T-cell (primary cell): Measurements from ENCODE around the gene MAL. TPM values are rescaled to one million over a fixed set of nuclear protein-coding genes. Genes with fewer than 3 reads are reported as not detected.

ENCODE experiments used
- ATAC-seq, 4 experiments: fragments of 200-7000 bp in 3 of 4; fragments of 150-1000 bp in 1 of 4; cut with Tn5 transposase; replicated peaks in 1 of 4; 1 replicate in 3 of 4; 2 replicates in 1 of 4; pipeline ENCODE4 v1.10.0; 2021; ENCODE audit warnings: moderate library complexity in 3 of 4, mild to moderate bottlenecking in 2 of 4, moderate number of reproducible peaks in 1 of 4
- CTCF ChIA-PET, 2 donors: fragments of 300-600 bp; sonication (Branson Sonifier 250); formaldehyde crosslinking; loops; one replicate each; lab custom pipeline; 2022; ENCODE audit warnings: antibody characterized with exemption in 2 of 2; lab: Charles Lee
- POLR2A ChIA-PET, 2 donors: fragments of 300-600 bp; sonication (Branson Sonifier 250); formaldehyde crosslinking; loops; one replicate each; lab custom pipeline; 2022; ENCODE audit warnings: antibody characterized with exemption in 2 of 2; lab: Charles Lee
- DNase-seq, 35 experiments: peaks; one replicate each; pipeline versions ENCODE4 v3.0.0 to v3.0.0-alpha.2; 2013 to 2023
- H3K27ac ChIP-seq: one replicate; pipeline ENCODE4 v1.5.1; 2013; ENCODE audit warnings: low read length
- H3K27me3 ChIP-seq, 2 experiments: replicated peaks in 1 of 2; 1 replicate in 1 of 2; 2 replicates in 1 of 2; pipeline versions ENCODE4 v1.6.1 to v1.7.0; 2013; ENCODE audit warnings: low read length in 1 of 2, mixed read lengths in 1 of 2; ENCODE audit not compliant: control insufficient read depth in 2 of 2, insufficient read depth in 2 of 2; ENCODE audit errors: extremely low read depth in 1 of 2
- H3K36me3 ChIP-seq, 2 donors: 1 replicate in 1 of 2; 2 replicates in 1 of 2; pipeline versions ENCODE4 v1.6.1 to v1.7.0; 2013; ENCODE audit warnings: low read length in 1 of 2; ENCODE audit not compliant: control insufficient read depth in 2 of 2, insufficient read depth in 1 of 2; ENCODE audit errors: extremely low read depth in 1 of 2
- H3K4me1 ChIP-seq, 2 experiments: 1 replicate in 1 of 2; 2 replicates in 1 of 2; pipeline versions ENCODE4 v1.6.1 to v1.7.0; 2013; ENCODE audit warnings: low read length in 2 of 2, mixed read lengths in 1 of 2; ENCODE audit not compliant: insufficient read depth in 2 of 2, control insufficient read depth in 1 of 2; ENCODE audit errors: extremely low read depth in 1 of 2
- H3K4me3 ChIP-seq, 2 donors: 1 replicate in 1 of 2; 2 replicates in 1 of 2; pipeline versions ENCODE4 v1.5.1 to v1.7.0; 2013; ENCODE audit warnings: mild to moderate bottlenecking in 2 of 2, low read length in 1 of 2, moderate library complexity in 1 of 2; ENCODE audit not compliant: control insufficient read depth in 1 of 2; ENCODE audit errors: extremely low read depth in 1 of 2
- H3K9me3 ChIP-seq: 2 replicates; pipeline ENCODE4 v1.7.0; 2013
- H3K27ac Mint-ChIP-seq, 2 donors: one replicate each; pipeline ENCODE4 v1.8.0; 2020 to 2021; ENCODE audit warnings: mild to moderate bottlenecking in 2 of 2, mixed read lengths in 2 of 2
- H3K27me3 Mint-ChIP-seq, 2 donors: one replicate each; pipeline ENCODE4 v1.8.0; 2021 to 2022; ENCODE audit warnings: mixed read lengths in 2 of 2
- H3K36me3 Mint-ChIP-seq: one replicate; pipeline ENCODE4 v1.8.0; 2021; ENCODE audit warnings: mixed read lengths
- H3K4me1 Mint-ChIP-seq, 3 donors: one replicate each; pipeline ENCODE4 v1.8.0; 2020 to 2022; ENCODE audit warnings: mixed read lengths in 3 of 3, mild to moderate bottlenecking in 1 of 3
- H3K4me3 Mint-ChIP-seq, 3 donors: one replicate each; pipeline ENCODE4 v1.8.0; 2020 to 2022; ENCODE audit warnings: mild to moderate bottlenecking in 3 of 3, mixed read lengths in 3 of 3, moderate library complexity in 3 of 3
- H3K9me3 Mint-ChIP-seq, 3 donors: one replicate each; pipeline ENCODE4 v1.8.0; 2020 to 2022; ENCODE audit warnings: mixed read lengths in 3 of 3
- WGBS: methylation state at CpG from one replicate; pipeline ENCODE4 v1.1.5; 2013; ENCODE audit warnings: missing lambda C conversion rate; ENCODE audit not compliant: insufficient coverage; 5-methylcytosine and 5-hydroxymethylcytosine counted together
- total RNA-seq, 35 experiments: library from RNA in 6 of 35; stranded (reverse) in 6 of 35; fragments of 120-200 nt in 1 of 35; gene quantifications; one replicate each; pipeline versions ENCODE4 v1.2.1 to v1.2.4 and lab custom pipeline; 2013 to 2026

MAL gene
- total RNA-seq, 5 donors from 2014 or later (not counting 1 experiment from before 2014, with no cell fraction given): 129 to 179 (median 150) TPM

DNA sequence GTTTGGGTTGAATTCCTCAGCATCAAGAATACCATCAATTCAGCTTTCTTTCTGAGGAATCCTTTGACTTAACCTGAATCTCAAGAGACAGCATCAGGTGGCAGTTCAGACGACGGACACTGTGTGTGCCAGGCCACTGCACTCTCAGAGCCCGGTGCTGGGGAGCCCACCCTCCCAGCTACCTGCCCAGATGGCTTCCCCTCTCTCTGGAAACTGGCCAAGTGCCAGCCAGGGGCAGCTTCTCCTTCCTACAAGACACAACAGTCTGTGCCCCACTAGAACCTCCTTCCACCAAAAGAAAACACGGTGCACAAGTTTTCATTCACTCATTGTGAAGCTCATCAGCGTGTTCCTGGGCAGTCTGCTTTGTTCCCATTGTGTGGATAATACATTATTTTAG is 28.5 kb downstream of the MAL start:
- POLR2A ChIA-PET: interaction anchor here in 1 of 2 donors (1.0 to 1.1 kb wide), 2 partner anchors 20 to 25 kb away, joined by 5 to 6 read pairs; no protein-coding TSS in a partner anchor
- CTCF ChIA-PET: interaction anchor here (0.6 to 3.0 kb wide), 8 partner anchors 9 to 140 kb away, joined by 3 to 30 read pairs (median 12); partner anchors contain the start of gene MAL (in 1 of the 2)
- H3K27me3 ChIP-seq: peaks cover 0 to 9% of the 10 kb centered on the region in 2 experiments
- no peak overlapping the region for H3K4me3 ChIP-seq
- Mint-ChIP-seq H3K4me3 (peak overlapping the region in 1 of 3 donors; percentile 54), H3K9me3 (no peaks in the 10 kb centered on the region), H3K27ac (peak overlapping the region; percentile 95 to 96), H3K27me3 (no peaks in the 10 kb centered on the region), H3K36me3 (peaks cover 25% of the 10 kb centered on the region), H3K4me1 (peaks cover 64 to 84% (median 67%) of the 10 kb centered on the region in 3 donors)
- 68% methylated on average over 3 of the region's 5 CpGs for WGBS
- peak in 1 of 4 experiments; percentile 17 for ATAC-seq
- H3K36me3 ChIP-seq: peaks cover 5 to 29% of the 10 kb centered on the region in 2 donors
- peaks cover 4 to 65% of the 10 kb centered on the region in 2 experiments for H3K4me1 ChIP-seq
- DNase-seq: no peak
- no peak overlapping the region for H3K27ac ChIP-seq
- no peaks in the 10 kb centered on the region for H3K9me3 ChIP-seq

DNA sequence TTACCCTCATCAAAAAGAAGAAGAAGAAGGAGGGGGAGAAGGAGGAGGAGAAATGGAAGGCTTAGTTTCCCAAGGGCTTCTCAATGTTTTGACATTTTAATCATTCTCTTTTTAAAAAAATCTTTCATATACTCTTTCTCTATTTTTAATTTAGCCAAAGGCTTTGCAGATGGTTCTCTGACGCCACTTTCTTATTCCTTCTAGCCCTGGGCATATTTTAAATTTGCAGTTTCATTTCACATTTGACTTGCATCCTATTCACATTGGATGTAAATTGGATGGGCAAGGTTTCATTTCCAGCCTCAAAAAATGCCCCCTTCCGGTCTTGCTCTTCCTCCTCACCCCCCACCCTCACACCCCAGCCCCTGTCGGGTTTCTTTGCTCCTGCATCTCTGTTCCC is 29.8 kb downstream of the MAL start:
- Mint-ChIP-seq H3K36me3 (peaks cover 20% of the 10 kb centered on the region), H3K27me3 (no peaks in the 10 kb centered on the region), H3K4me3 (peak overlapping the region in 1 of 3 donors; percentile 44), H3K9me3 (no peaks in the 10 kb centered on the region), H3K4me1 (peaks cover 58 to 81% (median 59%) of the 10 kb centered on the region in 3 donors), H3K27ac (peak overlapping the region; percentile 76 to 96)
- ATAC-seq: no peak
- no peak for DNase-seq
- H3K27ac ChIP-seq: no peak overlapping the region
- peaks cover 4 to 63% of the 10 kb centered on the region in 2 experiments for H3K4me1 ChIP-seq
- POLR2A ChIA-PET: interaction anchor here in 1 of 2 donors (1.1 kb wide), 1 partner anchor 19 kb away, joined by 5 read pairs; no protein-coding TSS in a partner anchor
- CTCF ChIA-PET: interaction anchor here (0.5 to 3.0 kb wide), 4 partner anchors 9 to 24 kb away, joined by 3 to 14 read pairs (median 8); no protein-coding TSS in a partner anchor
- WGBS: no CpG with 5 or more reads among the region's 3 CpGs
- H3K9me3 ChIP-seq: no peaks in the 10 kb centered on the region
- H3K27me3 ChIP-seq: peaks cover 0 to 6% of the 10 kb centered on the region in 2 experiments
- H3K4me3 ChIP-seq: no peak overlapping the region
- H3K36me3 ChIP-seq: peaks cover 0 to 20% of the 10 kb centered on the region in 2 donors

DNA sequence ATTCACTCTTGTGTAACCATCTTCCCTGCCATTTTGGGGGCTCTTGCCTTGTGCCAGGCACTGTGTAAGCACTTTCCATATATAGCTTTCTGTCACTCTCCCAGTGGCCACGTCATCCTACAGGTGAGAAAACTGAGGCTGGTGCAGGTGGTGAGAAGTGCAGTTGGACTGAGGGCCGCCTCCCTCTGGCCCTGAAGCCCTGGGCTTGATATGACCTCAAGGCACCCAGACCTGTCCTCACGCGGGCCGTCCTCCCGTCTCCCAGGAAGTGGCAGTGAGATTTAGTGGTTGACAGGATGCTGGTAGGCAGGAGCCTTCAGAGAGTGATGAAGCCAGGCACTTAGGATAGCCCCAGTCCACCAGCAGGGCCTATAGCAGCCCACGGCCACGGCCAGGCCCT is 30.5 kb downstream of the MAL start:
- Mint-ChIP-seq H3K27ac (peak overlapping the region; percentile 76 to 96), H3K36me3 (peaks cover 15% of the 10 kb centered on the region), H3K4me3 (peak overlapping the region in 1 of 3 donors; percentile 44), H3K27me3 (no peaks in the 10 kb centered on the region), H3K4me1 (peaks cover 54 to 77% (median 56%) of the 10 kb centered on the region in 3 donors), H3K9me3 (no peaks in the 10 kb centered on the region)
- H3K27ac ChIP-seq: no peak overlapping the region
- ATAC-seq: peak in 2 of 4 experiments; percentile 23 to 33
- H3K4me1 ChIP-seq: peaks cover 4 to 60% of the 10 kb centered on the region in 2 experiments
- no peaks in the 10 kb centered on the region for H3K9me3 ChIP-seq
- no peak for DNase-seq
- WGBS: 41% methylated on average over 7 of the region's 8 CpGs
- ChIA-PET POLR2A (no interaction called here), CTCF (interaction anchor here in 1 of 2 donors (1.0 kb wide), 2 partner anchors 20 to 22 kb away, joined by 3 to 4 read pairs; no protein-coding TSS in a partner anchor)
- peaks cover 0 to 2% of the 10 kb centered on the region in 2 experiments for H3K27me3 ChIP-seq
- H3K36me3 ChIP-seq: peaks cover 0 to 16% of the 10 kb centered on the region in 2 donors
- no peak overlapping the region for H3K4me3 ChIP-seq

DNA sequence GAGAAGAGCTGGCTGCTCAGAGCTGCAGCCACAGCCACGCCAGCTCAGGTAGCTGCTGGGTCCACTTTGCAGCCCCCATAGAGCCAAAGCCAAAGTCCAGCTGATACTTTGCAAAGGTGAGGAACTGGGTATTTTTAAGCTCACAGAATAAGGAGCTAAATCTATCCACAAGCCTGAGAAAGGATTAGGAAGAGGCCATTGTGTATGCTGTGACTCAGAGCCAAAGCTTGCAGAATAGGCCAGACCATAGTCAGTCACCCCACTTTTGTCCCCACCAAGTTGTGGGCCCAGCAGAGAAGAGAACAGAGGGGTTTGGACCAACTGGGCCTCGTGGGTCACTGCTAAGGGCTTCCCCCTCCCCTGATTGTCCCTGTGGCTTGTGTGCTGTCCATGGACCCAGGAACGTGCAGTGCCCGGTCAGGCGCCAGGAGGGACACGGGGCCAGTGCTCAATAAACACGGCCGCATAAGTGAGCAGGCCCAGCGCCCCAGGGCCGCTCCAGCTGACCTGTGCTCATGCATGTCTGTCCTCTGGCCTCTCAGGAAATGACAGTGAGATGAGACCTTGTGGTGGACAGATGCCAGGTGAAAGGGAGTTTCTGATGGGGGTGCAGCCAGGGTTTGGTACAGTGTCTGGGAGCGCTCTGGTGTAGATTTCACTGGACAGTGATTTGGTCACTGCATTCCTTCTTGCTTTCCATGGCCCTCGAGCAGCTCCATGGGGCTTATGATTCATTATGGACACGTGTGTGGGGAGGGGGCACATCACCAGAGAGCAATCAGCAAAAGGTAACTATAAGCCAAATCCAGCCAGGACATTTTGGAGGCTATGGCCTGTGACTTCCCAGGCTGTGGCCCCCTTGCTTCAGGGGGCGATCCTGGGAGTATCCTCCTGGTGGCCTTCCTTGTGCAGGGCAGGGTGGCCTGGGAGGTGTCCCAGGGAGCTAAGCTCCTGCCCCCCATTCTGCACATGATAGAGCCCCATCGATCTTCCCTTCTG is 31.3 kb downstream of the MAL start:
- H3K4me3 ChIP-seq: no peak overlapping the region
- 87% methylated on average over 14 of the region's 15 CpGs for WGBS
- ChIA-PET CTCF (interaction anchor here in 1 of 2 donors (0.6 to 1.0 kb wide), 2 partner anchors 10 to 20 kb away, joined by 3 to 4 read pairs; no protein-coding TSS in a partner anchor), POLR2A (no interaction called here)
- no peaks in the 10 kb centered on the region for H3K27me3 Mint-ChIP-seq
- no peak for DNase-seq
- peaks cover 54 to 77% (median 56%) of the 10 kb centered on the region in 3 donors for H3K4me1 Mint-ChIP-seq
- no peak for ATAC-seq
- H3K27ac Mint-ChIP-seq: peak overlapping the region in 1 of 2 donors; percentile 96
- H3K4me3 Mint-ChIP-seq: peak overlapping the region in 1 of 3 donors; percentile 44
- H3K27me3 ChIP-seq: peaks cover 0 to 2% of the 10 kb centered on the region in 2 experiments
- H3K9me3 Mint-ChIP-seq: no peaks in the 10 kb centered on the region
- H3K9me3 ChIP-seq: no peaks in the 10 kb centered on the region
- peaks cover 9 to 61% of the 10 kb centered on the region in 2 experiments for H3K4me1 ChIP-seq
- no peak overlapping the region for H3K27ac ChIP-seq
- peaks cover 0 to 10% of the 10 kb centered on the region in 2 donors for H3K36me3 ChIP-seq
- H3K36me3 Mint-ChIP-seq: peaks cover 8% of the 10 kb centered on the region

DNA sequence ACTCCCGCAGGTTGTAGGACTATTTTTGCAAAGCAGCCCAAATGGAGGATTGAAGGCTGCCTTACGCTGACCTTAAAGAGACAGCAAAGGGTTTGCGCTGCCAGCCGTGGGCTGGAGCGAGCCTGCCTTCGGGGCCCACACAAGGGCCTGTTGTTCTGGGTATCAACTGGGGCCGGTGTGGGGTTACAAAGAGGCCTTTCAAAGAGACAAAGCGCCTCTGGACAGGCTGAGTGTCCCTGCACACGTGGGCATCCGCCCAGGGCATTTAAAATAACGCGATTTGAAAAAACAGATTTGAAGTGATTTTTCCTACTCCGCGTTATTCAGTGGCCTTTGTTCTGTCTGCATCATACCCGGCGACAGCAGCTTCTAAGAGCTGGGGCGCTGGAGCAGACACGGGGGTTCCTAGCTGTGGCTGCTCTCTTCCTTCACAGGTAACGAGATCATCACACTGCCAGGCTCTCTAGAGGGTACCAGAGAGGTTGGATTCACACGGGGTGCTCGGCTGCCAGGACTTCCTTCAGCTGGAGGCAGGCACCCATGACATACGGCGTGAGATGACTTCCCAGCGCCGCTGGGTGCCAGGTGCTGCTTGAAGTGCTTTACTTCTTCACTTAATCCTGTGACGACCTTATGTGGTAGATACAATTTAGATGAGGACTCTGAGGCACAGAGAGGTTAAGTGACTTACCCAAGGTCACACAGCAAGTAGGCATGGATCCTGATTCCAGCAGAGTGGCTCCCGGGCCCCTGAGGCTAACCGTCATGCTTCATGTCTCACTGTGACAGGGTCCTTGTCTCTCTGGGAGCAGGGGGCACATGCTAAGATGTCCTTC is 32.2 kb downstream of the MAL start:
- CTCF ChIA-PET: no interaction called here
- Mint-ChIP-seq H3K4me3 (no peak overlapping the region), H3K4me1 (peaks cover 56 to 77% (median 60%) of the 10 kb centered on the region in 3 donors), H3K36me3 (peaks cover 4% of the 10 kb centered on the region), H3K27ac (peak overlapping the region in 1 of 2 donors; percentile 34), H3K9me3 (no peaks in the 10 kb centered on the region), H3K27me3 (no peaks in the 10 kb centered on the region)
- POLR2A ChIA-PET: no interaction called here
- peaks cover 0 to 2% of the 10 kb centered on the region in 2 donors for H3K36me3 ChIP-seq
- WGBS: 80% methylated on average over 24 of the region's 28 CpGs
- H3K27ac ChIP-seq: no peak overlapping the region
- DNase-seq (peak in 1 of 35 experiments; percentile 23), ATAC-seq (peak in 1 of 4 experiments; percentile 41)
- H3K27me3 ChIP-seq: peaks cover 0 to 2% of the 10 kb centered on the region in 2 experiments
- peaks cover 17 to 61% of the 10 kb centered on the region in 2 experiments for H3K4me1 ChIP-seq
- no peaks in the 10 kb centered on the region for H3K9me3 ChIP-seq
- no peak overlapping the region for H3K4me3 ChIP-seq
